Left lung (tissue), 10 donors: ENCODE measurements around the gene SAMD10. TPM values are rescaled to one million over a fixed set of nuclear protein-coding genes. Genes with fewer than 3 reads are reported as not detected.

Experiments used
- ATAC-seq: fragments of 200-7000 bp; cut with Tn5 transposase; one replicate; pipeline ENCODE4 v1.9.1; 2020; ENCODE audit warnings: moderate library complexity
- DNase-seq, 4 donors: peaks; one replicate each; pipeline ENCODE4 v3.0.0-alpha.2; 2013 to 2020
- H3K27ac ChIP-seq, 2 donors: fragments of 200-600 bp; sonication (generic) in 1 of 2; one replicate each; pipeline versions ENCODE4 v1.5.0 to v1.8.0; 2020 to 2021
- H3K27me3 ChIP-seq, 2 donors: fragments of 200-600 bp; sonication (generic) in 1 of 2; one replicate each; pipeline versions ENCODE4 v1.5.0 to v1.8.0; 2020 to 2021
- H3K36me3 ChIP-seq, 2 donors: fragments of 200-600 bp; sonication (generic) in 1 of 2; one replicate each; pipeline versions ENCODE4 v1.5.0 to v1.8.0; 2020 to 2021
- H3K4me1 ChIP-seq, 2 donors: fragments of 200-600 bp; one replicate each; pipeline ENCODE4 v1.8.0; 2021
- H3K4me3 ChIP-seq, 2 donors: fragments of 200-600 bp; sonication (generic) in 1 of 2; one replicate each; pipeline versions ENCODE4 v1.5.0 to v1.8.0; 2020 to 2021; ENCODE audit warnings: mild to moderate bottlenecking in 1 of 2
- H3K9me3 ChIP-seq, 2 donors: fragments of 200-600 bp; sonication (generic) in 1 of 2; one replicate each; pipeline versions ENCODE4 v1.5.0 to v1.8.0; 2020 to 2021
- CTCF ChIP-seq, 2 donors: fragments of 200-600 bp; sonication (generic) in 1 of 2; IDR thresholded peaks; one replicate each; pipeline versions ENCODE4 v1.5.0 to v1.8.0; 2021; ENCODE audit warnings: antibody characterized with exemption in 2 of 2
- intact Hi-C, 2 donors: fragments of 100-400 bp; cut with DNase I; formaldehyde crosslinking; loops; one replicate each; pipeline versions ENCODE4 v1.11.2 to v1.14.2; 2022
- polyA plus RNA-seq, 6 donors: library from polyadenylated mRNA; unstranded; fragments of 120-200 nt; gene quantifications; one replicate each; pipeline ENCODE4 v1.2.1, GENCODE V29; 2013; ENCODE audit not compliant: insufficient read length in 6 of 6
- total RNA-seq, 2 donors: library from RNA; stranded (reverse); fragmentation: NEBNext Ultra II Directional; extraction: Animal tissue kit (Norgen Biotek cat#: 25700); gene quantifications; one replicate each; pipeline ENCODE4 v1.2.1, GENCODE V29; 2021
- donor health status: DM: no; HTN: yes; CAD: no.
- donor health status: DM: no; HTN: no; CAD: no.

Gene SAMD10
- total and polyA plus RNA-seq, 8 donors, result 4.6 to 10.5 (median 7.1) TPM

GRCh38 chr20:63952210-63952535, 27.3 kb downstream of the SAMD10 start:
- DNase-seq (no peak), ATAC-seq (no peak)
- Histone ChIP-seq H3K9me3 (no peaks in the 10 kb centered on the region), H3K27me3 (no peaks in the 10 kb centered on the region), H3K4me3 (no peak overlapping the region), H3K36me3 (peaks cover 0 to 9% of the 10 kb centered on the region in 2 donors), H3K27ac (no peak overlapping the region), H3K4me1 (peaks cover 32 to 82% of the 10 kb centered on the region in 2 donors)
- intact Hi-C loops, result no loop called here
- no peak for TF ChIP-seq CTCF (IDR thresholded peaks at IDR 0.05)

GRCh38 chr20:63951398-63952209, 27.8 kb downstream of the SAMD10 start:
- no peaks in the 10 kb centered on the region for H3K9me3 ChIP-seq
- peaks cover 26 to 82% of the 10 kb centered on the region in 2 donors for H3K4me1 ChIP-seq
- H3K27me3 ChIP-seq, result no peaks in the 10 kb centered on the region
- H3K27ac ChIP-seq, result peak overlapping the region in 1 of 2 donors; percentile 15
- ATAC-seq (no peak), DNase-seq (peak in 1 of 4 donors; percentile 72)
- peaks cover 0 to 9% of the 10 kb centered on the region in 2 donors for H3K36me3 ChIP-seq
- H3K4me3 ChIP-seq, result no peak overlapping the region
- no peak for TF ChIP-seq CTCF (IDR thresholded peaks at IDR 0.05)
- intact Hi-C loops, result no loop called here

- peak overlapping the region in 1 of 2 donors; percentile 15 for H3K27ac ChIP-seq
- intact Hi-C loops, result no loop called here
- ATAC-seq (no peak), DNase-seq (peak in 1 of 4 donors; percentile 66)
- H3K4me1 ChIP-seq, result peaks cover 26 to 81% of the 10 kb centered on the region in 2 donors
- TF ChIP-seq CTCF (IDR thresholded peaks at IDR 0.05), result no peak
- H3K4me3 ChIP-seq, result no peak overlapping the region
- peaks cover 0 to 15% of the 10 kb centered on the region in 2 donors for H3K36me3 ChIP-seq
- H3K27me3 ChIP-seq, result no peaks in the 10 kb centered on the region
- H3K9me3 ChIP-seq, result no peaks in the 10 kb centered on the region
Observed at GRCh38 chr20:63950701-63951397, 28.6 kb downstream of the SAMD10 start.

GRCh38 chr20:63947638-63948456, 31.6 kb downstream of the SAMD10 start:
- DNase-seq, result peak in 1 of 4 donors; percentile 79
- H3K9me3 ChIP-seq, result no peaks in the 10 kb centered on the region
- peaks cover 19 to 67% of the 10 kb centered on the region in 2 donors for H3K4me1 ChIP-seq
- H3K27ac ChIP-seq, result peak overlapping the region in 1 of 2 donors; percentile 20
- H3K27me3 ChIP-seq, result no peaks in the 10 kb centered on the region
- TF ChIP-seq CTCF (IDR thresholded peaks at IDR 0.05), result no peak
- no peak for ATAC-seq
- intact Hi-C loops, result no loop called here
- H3K4me3 ChIP-seq, result no peak overlapping the region
- H3K36me3 ChIP-seq, result peaks cover 0 to 45% of the 10 kb centered on the region in 2 donors
